NCI-H2029 (cell line): Measurements from ENCODE around the gene SUPT6H.

Experiments used
- DNase-seq: peaks from one replicate; lab custom pipeline; 2025; lab: John Stamatoyannopoulos, UW

SUPT6H gene

GRCh38 chr17:28702026-28702751, 40.2 kb downstream of the SUPT6H start:
- DNase-seq, result peak; percentile 74

GRCh38 chr17:28702752-28703150, 40.7 kb downstream of the SUPT6H start:
- DNase-seq, result no peak

GRCh38 chr17:28703552-28704218, 41.7 kb downstream of the SUPT6H start:
- DNase-seq, result no peak

GRCh38 chr17:28704219-28704858, 42.3 kb downstream of the SUPT6H start:
- DNase-seq, result no peak

GRCh38 chr17:28705074-28705659, 43.2 kb downstream of the SUPT6H start:
- no peak for DNase-seq

- DNase-seq, result no peak
Observed at GRCh38 chr17:28705728-28706334, 43.8 kb downstream of the SUPT6H start.

GRCh38 chr17:28706471-28707338, 44.7 kb downstream of the SUPT6H start:
- no peak for DNase-seq

GRCh38 chr17:28707339-28707720, 45.3 kb downstream of the SUPT6H start:
- no peak for DNase-seq

GRCh38 chr17:28710861-28711722, 49.1 kb downstream of the SUPT6H start:
- DNase-seq, result peak; percentile 74

GRCh38 chr17:28711723-28712031, 49.7 kb downstream of the SUPT6H start, which contains the start of gene PROCA1:
Gene PROCA1, minus strand, starts transcription at chr17:28711888. Its CDS starts 228 bp downstream, at chr17:28711660.
- DNase-seq, result no peak

- no peak for DNase-seq
Observed at GRCh38 chr17:28712032-28712704, 50.2 kb downstream of the SUPT6H start.

- DNase-seq, result no peak
Observed at GRCh38 chr17:28712705-28713415, 50.9 kb downstream of the SUPT6H start.

- DNase-seq, result no peak
Observed at GRCh38 chr17:28714281-28714680, 52.3 kb downstream of the SUPT6H start.

GRCh38 chr17:28715217-28715616, 53.2 kb downstream of the SUPT6H start:
- no peak for DNase-seq

GRCh38 chr17:28716740-28717577, 55.0 kb downstream of the SUPT6H start:
- DNase-seq, result no peak

GRCh38 chr17:28717578-28718332, 55.8 kb downstream of the SUPT6H start, which contains the start of gene RAB34:
Gene RAB34, minus strand, starts transcription at chr17:28717868. Its CDS starts 602 bp downstream, at chr17:28717266.
- DNase-seq, result no peak

- no peak for DNase-seq
Observed at GRCh38 chr17:28718333-28719020, 56.5 kb downstream of the SUPT6H start.
